ENCODE data around the gene CUEDC2. TPM values are rescaled to one million over a fixed set of nuclear protein-coding genes. Genes with fewer than 3 reads are reported as not detected.

Gene CUEDC2
- polyA plus RNA-seq, 1 donor = 38.7 TPM

DNA sequence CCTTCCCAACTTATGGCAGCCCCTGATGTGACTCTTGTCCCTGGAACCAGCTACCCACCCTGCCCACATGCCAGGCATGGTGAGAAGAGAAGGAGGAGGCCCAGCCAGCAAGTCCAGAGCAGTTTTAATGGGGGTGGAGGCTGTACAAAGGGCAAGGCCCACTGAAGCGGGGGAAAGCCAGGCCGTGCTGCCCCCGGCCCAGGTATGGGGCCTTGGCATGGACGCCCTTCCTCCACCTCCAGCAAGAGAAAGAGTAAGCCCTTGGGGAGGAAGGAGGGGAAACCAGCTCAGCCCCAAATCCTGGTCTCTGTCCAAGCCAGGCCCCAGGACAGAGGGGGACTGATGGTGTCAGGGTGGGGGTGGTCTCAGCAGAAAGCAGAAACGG, 29.9 kb downstream of the CUEDC2 start:
- H3K36me3 ChIP-seq (ENCODE audit: control insufficient read depth, insufficient read depth, low read length) = peaks cover 64% of the 10 kb centered on the region
- peaks cover 2% of the 10 kb centered on the region for H3K27me3 ChIP-seq (ENCODE audit: control insufficient read depth, insufficient read depth, low read length)
- H3K4me1 ChIP-seq (ENCODE audit: control insufficient read depth, insufficient read depth, low read length) = peaks cover 8% of the 10 kb centered on the region
- H3K9me3 ChIP-seq (ENCODE audit: control insufficient read depth, low read depth, low read length) = no peaks in the 10 kb centered on the region
- no peak for DNase-seq
- no peak overlapping the region for H3K4me3 ChIP-seq (ENCODE audit: low read length)
- no peak overlapping the region for H3K27ac ChIP-seq (ENCODE audit: low read length)
- no CpG with 5 or more reads among the region's 5 CpGs for WGBS (ENCODE audit: insufficient coverage, low lambda C conversion rate)

DNA sequence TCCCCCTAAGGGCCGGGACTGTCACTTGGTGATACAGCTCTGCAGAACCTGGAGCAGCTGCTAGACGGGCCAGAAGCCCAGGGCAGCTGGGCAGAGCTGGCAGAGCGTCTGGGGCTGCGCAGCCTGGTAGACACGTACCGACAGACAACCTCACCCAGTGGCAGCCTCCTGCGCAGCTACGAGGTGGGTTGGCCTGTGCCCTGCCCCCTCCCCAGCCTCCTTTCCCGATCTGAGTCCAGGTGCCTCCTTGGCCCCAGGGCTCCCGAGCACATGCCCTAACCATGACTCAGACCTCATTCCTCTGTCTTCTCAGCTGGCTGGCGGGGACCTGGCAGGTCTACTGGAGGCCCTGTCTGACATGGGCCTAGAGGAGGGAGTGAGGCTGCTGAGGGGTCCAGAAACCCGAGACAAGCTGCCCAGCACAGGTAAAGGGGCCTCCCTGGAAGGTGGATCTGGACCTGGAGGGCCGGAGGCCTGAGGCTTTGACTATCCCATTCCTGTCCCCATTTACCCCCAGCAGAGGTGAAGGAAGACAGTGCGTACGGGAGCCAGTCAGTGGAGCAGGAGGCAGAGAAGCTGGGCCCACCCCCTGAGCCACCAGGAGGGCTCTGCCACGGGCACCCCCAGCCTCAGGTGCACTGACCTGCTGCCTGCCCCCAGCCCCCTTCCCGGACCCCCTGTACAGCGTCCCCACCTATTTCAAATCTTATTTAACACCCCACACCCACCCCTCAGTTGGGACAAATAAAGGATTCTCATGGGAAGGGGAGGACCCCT, 30.5 kb downstream of the CUEDC2 start:
- peaks cover 68% of the 10 kb centered on the region for H3K36me3 ChIP-seq (ENCODE audit: control insufficient read depth, insufficient read depth, low read length)
- DNase-seq = no peak
- no CpG with 5 or more reads among the region's 18 CpGs for WGBS (ENCODE audit: insufficient coverage, low lambda C conversion rate)
- no peak overlapping the region for H3K4me3 ChIP-seq (ENCODE audit: low read length)
- no peaks in the 10 kb centered on the region for H3K9me3 ChIP-seq (ENCODE audit: control insufficient read depth, low read depth, low read length)
- H3K4me1 ChIP-seq (ENCODE audit: control insufficient read depth, insufficient read depth, low read length) = peaks cover 8% of the 10 kb centered on the region
- no peak overlapping the region for H3K27ac ChIP-seq (ENCODE audit: low read length)
- H3K27me3 ChIP-seq (ENCODE audit: control insufficient read depth, insufficient read depth, low read length) = no peaks in the 10 kb centered on the region

DNA sequence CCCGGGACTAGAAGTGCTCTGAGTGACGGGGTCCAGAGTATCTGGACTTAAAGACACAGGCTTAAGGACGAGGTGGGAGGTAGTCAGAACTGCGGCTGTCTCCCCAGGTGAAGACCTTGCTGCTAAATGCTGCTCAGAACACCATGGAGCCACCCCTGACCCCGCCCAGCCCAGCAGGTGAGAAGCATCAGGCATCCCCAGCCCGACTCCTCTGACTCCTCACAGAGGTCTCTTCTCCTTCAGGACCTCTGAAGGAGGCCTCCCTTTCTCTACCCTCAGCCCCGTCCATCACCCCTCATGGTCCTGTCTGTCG, 31.1 kb downstream of the CUEDC2 start:
- no peak overlapping the region for H3K27ac ChIP-seq (ENCODE audit: low read length)
- no peak overlapping the region for H3K4me3 ChIP-seq (ENCODE audit: low read length)
- no CpG with 5 or more reads among the region's 8 CpGs for WGBS (ENCODE audit: insufficient coverage, low lambda C conversion rate)
- H3K9me3 ChIP-seq (ENCODE audit: control insufficient read depth, low read depth, low read length) = no peaks in the 10 kb centered on the region
- H3K27me3 ChIP-seq (ENCODE audit: control insufficient read depth, insufficient read depth, low read length) = no peaks in the 10 kb centered on the region
- no peak for DNase-seq
- H3K4me1 ChIP-seq (ENCODE audit: control insufficient read depth, insufficient read depth, low read length) = peaks cover 12% of the 10 kb centered on the region
- H3K36me3 ChIP-seq (ENCODE audit: control insufficient read depth, insufficient read depth, low read length) = peaks cover 72% of the 10 kb centered on the region

DNA sequence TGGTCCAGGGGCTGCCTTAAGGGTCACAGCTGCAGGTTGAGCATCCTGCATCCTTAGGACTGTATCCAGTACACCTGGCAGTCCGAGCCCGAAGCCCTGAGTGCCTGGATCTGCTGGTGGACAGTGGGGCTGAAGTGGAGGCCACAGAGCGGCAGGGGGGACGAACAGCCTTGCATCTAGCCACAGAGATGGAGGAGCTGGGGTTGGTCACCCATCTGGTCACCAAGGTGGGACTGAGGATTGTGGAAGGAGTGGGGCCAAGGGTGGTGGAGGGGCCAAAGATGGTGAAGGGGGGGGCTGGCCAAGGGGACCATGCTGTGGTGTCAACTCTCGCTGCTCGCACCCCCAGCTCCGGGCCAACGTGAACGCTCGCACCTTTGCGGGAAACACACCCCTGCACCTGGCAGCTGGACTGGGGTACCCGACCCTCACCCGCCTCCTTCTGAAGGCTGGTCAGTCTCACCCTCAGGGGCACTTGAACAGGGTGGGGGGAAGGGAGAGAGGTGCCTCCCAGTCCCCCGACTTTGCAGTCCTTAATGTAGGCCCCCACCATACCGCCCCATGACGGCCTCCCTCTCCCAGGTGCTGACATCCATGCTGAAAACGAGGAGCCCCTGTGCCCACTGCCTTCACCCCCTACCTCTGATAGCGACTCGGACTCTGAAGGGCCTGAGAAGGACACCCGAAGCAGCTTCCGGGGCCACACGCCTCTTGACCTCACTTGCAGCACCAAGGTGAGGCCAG, 31.6 kb downstream of the CUEDC2 start:
- Histone ChIP-seq H3K27me3 (ENCODE audit: control insufficient read depth, insufficient read depth, low read length) (no peaks in the 10 kb centered on the region), H3K36me3 (ENCODE audit: control insufficient read depth, insufficient read depth, low read length) (peaks cover 72% of the 10 kb centered on the region), H3K9me3 (ENCODE audit: control insufficient read depth, low read depth, low read length) (no peaks in the 10 kb centered on the region), H3K4me3 (ENCODE audit: low read length) (no peak overlapping the region), H3K27ac (ENCODE audit: low read length) (no peak overlapping the region), H3K4me1 (ENCODE audit: control insufficient read depth, insufficient read depth, low read length) (peaks cover 17% of the 10 kb centered on the region)
- WGBS (ENCODE audit: insufficient coverage, low lambda C conversion rate) = no CpG with 5 or more reads among the region's 22 CpGs
- DNase-seq = no peak

DNA sequence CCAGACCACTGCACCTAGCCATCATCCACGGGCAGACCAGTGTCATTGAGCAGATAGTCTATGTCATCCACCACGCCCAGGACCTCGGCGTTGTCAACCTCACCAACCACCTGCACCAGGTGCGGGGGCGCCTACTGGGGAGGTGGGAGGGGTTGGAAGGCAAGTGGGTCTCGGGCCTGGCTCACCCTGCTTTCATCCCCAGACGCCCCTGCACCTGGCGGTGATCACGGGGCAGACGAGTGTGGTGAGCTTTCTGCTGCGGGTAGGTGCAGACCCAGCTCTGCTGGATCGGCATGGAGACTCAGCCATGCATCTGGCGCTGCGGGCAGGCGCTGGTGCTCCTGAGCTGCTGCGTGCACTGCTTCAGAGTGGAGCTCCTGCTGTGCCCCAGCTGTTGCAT, 32.3 kb downstream of the CUEDC2 start:
- H3K27ac ChIP-seq (ENCODE audit: low read length) = no peak overlapping the region
- H3K9me3 ChIP-seq (ENCODE audit: control insufficient read depth, low read depth, low read length) = no peaks in the 10 kb centered on the region
- no peaks in the 10 kb centered on the region for H3K27me3 ChIP-seq (ENCODE audit: control insufficient read depth, insufficient read depth, low read length)
- no peak overlapping the region for H3K4me3 ChIP-seq (ENCODE audit: low read length)
- H3K4me1 ChIP-seq (ENCODE audit: control insufficient read depth, insufficient read depth, low read length) = peaks cover 20% of the 10 kb centered on the region
- H3K36me3 ChIP-seq (ENCODE audit: control insufficient read depth, insufficient read depth, low read length) = peaks cover 67% of the 10 kb centered on the region
- WGBS (ENCODE audit: insufficient coverage, low lambda C conversion rate) = no CpG with 5 or more reads among the region's 17 CpGs
- DNase-seq = no peak

DNA sequence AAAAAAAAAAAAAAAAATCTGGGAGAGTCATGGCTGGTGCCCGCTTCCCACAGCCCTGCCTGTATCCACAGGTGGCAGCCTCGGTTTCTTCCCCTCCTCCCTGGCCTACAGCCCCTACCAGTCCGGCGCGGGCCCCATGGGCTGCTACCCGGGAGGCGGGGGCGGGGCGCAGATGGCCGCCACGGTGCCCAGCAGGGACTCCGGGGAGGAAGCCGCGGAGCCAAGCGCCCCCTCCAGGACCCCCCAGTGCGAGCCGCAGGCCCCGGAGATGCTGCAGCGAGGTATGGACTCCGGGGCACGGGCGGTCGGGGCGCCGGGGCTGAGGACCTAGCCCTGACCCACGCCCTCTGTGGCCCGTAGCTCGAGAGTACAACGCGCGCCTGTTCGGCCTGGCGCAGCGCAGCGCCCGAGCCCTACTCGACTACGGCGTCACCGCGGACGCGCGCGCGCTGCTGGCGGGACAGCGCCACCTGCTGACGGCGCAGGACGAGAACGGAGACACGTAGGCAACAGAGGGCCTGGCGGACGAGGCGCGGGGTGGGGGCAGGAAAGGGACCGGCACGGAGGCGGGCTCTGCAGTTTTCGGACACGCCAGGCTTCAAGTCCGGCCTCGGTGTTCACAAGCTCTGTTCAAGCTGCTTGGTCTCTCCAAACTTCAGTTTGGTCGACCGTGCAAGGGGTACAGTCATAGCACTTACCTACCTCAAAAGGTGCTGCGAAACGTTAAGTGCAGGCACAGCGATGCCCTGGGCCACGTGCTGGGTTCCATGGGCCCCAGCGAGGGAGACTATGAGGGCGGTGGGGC, 33.0 kb downstream of the CUEDC2 start:
- peak overlapping the region; percentile 83 for H3K27ac ChIP-seq (ENCODE audit: low read length)
- H3K36me3 ChIP-seq (ENCODE audit: control insufficient read depth, insufficient read depth, low read length) = peaks cover 61% of the 10 kb centered on the region
- peaks cover 20% of the 10 kb centered on the region for H3K4me1 ChIP-seq (ENCODE audit: control insufficient read depth, insufficient read depth, low read length)
- WGBS (ENCODE audit: insufficient coverage, low lambda C conversion rate) = no CpG with 5 or more reads among the region's 72 CpGs
- H3K27me3 ChIP-seq (ENCODE audit: control insufficient read depth, insufficient read depth, low read length) = no peaks in the 10 kb centered on the region
- H3K4me3 ChIP-seq (ENCODE audit: low read length) = peak overlapping the region; percentile 55
- H3K9me3 ChIP-seq (ENCODE audit: control insufficient read depth, low read depth, low read length) = no peaks in the 10 kb centered on the region
- peak; percentile 91 to 92 for DNase-seq

DNA sequence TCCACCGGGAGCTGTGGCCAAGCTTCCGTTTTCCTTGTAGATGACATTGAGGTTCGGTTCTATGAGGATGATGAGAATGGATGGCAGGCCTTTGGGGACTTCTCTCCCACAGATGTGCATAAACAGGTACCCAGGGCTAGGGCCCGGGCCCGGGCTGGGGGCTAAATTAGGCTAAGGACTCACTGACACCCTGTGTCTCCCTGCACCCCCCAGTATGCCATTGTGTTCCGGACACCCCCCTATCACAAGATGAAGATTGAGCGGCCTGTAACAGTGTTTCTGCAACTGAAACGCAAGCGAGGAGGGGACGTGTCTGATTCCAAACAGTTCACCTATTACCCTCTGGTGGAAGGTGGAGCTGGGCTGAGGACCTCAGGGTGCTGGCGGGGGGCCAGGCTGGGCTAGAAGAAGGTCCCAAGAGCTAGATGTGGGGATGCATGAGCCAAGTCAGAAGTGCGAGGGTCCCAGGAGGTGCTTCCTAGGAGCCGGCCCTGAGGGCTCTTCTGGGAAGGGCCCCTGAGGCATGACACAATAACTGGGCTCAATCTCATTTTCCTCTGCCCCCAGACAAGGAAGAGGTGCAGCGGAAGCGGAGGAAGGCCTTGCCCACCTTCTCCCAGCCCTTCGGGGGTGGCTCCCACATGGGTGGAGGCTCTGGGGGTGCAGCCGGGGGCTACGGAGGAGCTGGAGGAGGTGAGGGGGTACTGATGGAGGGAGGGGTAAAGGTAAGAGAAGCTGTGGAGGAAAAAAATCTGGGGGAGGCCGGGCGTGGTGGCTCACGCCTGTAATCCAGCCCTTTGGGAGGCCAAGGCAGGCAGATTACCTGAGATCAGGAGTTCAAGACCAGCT, 34.0 kb downstream of the CUEDC2 start:
- no CpG with 5 or more reads among the region's 21 CpGs for WGBS (ENCODE audit: insufficient coverage, low lambda C conversion rate)
- peaks cover 52% of the 10 kb centered on the region for H3K36me3 ChIP-seq (ENCODE audit: control insufficient read depth, insufficient read depth, low read length)
- H3K9me3 ChIP-seq (ENCODE audit: control insufficient read depth, low read depth, low read length) = no peaks in the 10 kb centered on the region
- H3K27ac ChIP-seq (ENCODE audit: low read length) = peak overlapping the region; percentile 83
- no peak for DNase-seq
- peak overlapping the region; percentile 55 for H3K4me3 ChIP-seq (ENCODE audit: low read length)
- peaks cover 25% of the 10 kb centered on the region for H3K4me1 ChIP-seq (ENCODE audit: control insufficient read depth, insufficient read depth, low read length)
- no peaks in the 10 kb centered on the region for H3K27me3 ChIP-seq (ENCODE audit: control insufficient read depth, insufficient read depth, low read length)

DNA sequence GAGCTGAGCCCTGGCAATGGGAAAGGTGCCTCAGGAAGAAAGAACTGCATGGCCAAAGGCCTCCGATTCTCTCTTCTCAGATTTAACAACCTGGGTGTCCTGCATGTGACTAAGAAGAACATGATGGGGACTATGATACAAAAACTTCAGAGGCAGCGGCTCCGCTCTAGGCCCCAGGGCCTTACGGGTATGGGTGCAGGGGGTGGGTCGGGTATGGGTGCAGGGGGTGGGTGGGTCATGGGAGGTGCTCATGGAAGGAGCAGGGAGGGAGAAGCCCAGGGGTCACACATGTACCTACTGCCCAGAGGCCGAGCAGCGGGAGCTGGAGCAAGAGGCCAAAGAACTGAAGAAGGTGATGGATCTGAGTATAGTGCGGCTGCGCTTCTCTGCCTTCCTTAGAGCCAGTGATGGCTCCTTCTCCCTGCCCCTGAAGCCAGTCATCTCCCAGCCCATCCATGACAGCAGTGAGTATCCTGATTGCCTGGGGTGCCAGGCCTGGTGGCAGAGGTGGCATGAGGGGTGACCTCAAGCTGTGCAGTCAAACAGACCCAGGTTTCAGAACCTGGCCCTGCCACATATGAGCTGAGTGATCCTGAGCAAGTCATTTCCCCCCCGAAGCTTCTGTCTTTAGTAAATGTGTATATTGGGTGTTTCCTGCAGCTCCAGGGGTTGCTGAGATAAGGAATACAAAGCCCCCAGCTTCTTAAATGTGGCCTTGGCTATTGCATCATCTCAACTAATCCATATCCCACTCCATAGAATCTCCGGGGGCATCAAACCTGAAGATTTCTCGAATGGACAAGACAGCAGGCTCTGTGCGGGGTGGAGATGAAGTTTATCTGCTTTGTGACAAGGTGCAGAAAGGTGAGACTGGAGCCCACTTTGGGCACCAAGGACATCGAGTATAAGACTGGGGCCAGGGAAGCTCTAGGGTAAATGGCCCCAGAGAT, 34.9 kb downstream of the CUEDC2 start:
- no peak overlapping the region for H3K4me3 ChIP-seq (ENCODE audit: low read length)
- peaks cover 47% of the 10 kb centered on the region for H3K36me3 ChIP-seq (ENCODE audit: control insufficient read depth, insufficient read depth, low read length)
- H3K9me3 ChIP-seq (ENCODE audit: control insufficient read depth, low read depth, low read length) = no peaks in the 10 kb centered on the region
- no peak for DNase-seq
- H3K4me1 ChIP-seq (ENCODE audit: control insufficient read depth, insufficient read depth, low read length) = peaks cover 27% of the 10 kb centered on the region
- 100% methylated on average over 1 of the region's 14 CpGs for WGBS (ENCODE audit: insufficient coverage, low lambda C conversion rate)
- H3K27ac ChIP-seq (ENCODE audit: low read length) = no peak overlapping the region
- no peaks in the 10 kb centered on the region for H3K27me3 ChIP-seq (ENCODE audit: control insufficient read depth, insufficient read depth, low read length)

DNA sequence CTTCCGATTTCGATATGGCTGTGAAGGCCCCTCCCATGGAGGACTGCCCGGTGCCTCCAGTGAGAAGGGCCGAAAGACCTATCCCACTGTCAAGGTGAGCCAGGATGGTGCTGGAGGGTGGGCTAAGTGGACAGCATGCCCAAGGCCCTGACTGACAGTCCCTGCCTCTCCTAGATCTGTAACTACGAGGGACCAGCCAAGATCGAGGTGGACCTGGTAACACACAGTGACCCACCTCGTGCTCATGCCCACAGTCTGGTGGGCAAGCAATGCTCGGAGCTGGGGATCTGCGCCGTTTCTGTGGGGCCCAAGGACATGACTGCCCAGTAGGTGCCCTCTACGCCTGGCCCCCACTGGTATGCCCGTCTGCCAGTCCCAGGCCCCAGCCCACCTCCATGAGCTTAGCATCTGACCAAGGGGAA, 35.6 kb downstream of the CUEDC2 start:
- H3K27me3 ChIP-seq (ENCODE audit: control insufficient read depth, insufficient read depth, low read length) = no peaks in the 10 kb centered on the region

More for the DNA sequence above, 35.6 kb downstream of the CUEDC2 start:
- Histone ChIP-seq H3K4me3 (ENCODE audit: low read length) (peak overlapping the region; percentile 79), H3K36me3 (ENCODE audit: control insufficient read depth, insufficient read depth, low read length) (peaks cover 40% of the 10 kb centered on the region), H3K27ac (ENCODE audit: low read length) (no peak overlapping the region), H3K4me1 (ENCODE audit: control insufficient read depth, insufficient read depth, low read length) (peaks cover 24% of the 10 kb centered on the region), H3K9me3 (ENCODE audit: control insufficient read depth, low read depth, low read length) (no peaks in the 10 kb centered on the region)
- DNase-seq = peak in 1 of 2 donors; percentile 1
- no CpG with 5 or more reads among the region's 12 CpGs for WGBS (ENCODE audit: insufficient coverage, low lambda C conversion rate)

Measured in large intestine (tissue), 3 donors.